SJSA1 (cell line): ENCODE data around the gene C1QTNF9B. TPM values are rescaled to one million over a fixed set of nuclear protein-coding genes. Genes with fewer than 3 reads are reported as not detected.
"Not testable (repeated sequence)": the region's sequence is repeated elsewhere in the genome, so short reads cannot be mapped to it uniquely, and the experiment has no call there.

Experiments
- DNase-seq, 2 experiments: peaks; one replicate each; pipeline ENCODE4 v3.0.0-alpha.2; 2015 to 2020; ENCODE audit warnings: low spot score in 2 of 2, low read depth in 1 of 2
- H3K27ac ChIP-seq: fragments of 250-450 bp; sonication (Bioruptor Pico); 2 replicates; pipeline ENCODE4 v1.5.1; 2020; ENCODE audit warnings: mild to moderate bottlenecking, moderate library complexity
- H3K27me3 ChIP-seq: fragments of 250-450 bp; sonication (Bioruptor Pico); replicated peaks from 2 replicates; pipeline ENCODE4 v1.5.1; 2020; ENCODE audit warnings: mild to moderate bottlenecking, moderate library complexity
- H3K36me3 ChIP-seq: fragments of 250-450 bp; sonication (Bioruptor Pico); 2 replicates; pipeline ENCODE4 v1.5.1; 2020; ENCODE audit warnings: mild to moderate bottlenecking
- H3K4me1 ChIP-seq: fragments of 250-450 bp; sonication (Bioruptor Pico); replicated peaks from 2 replicates; pipeline ENCODE4 v1.6.1; 2021; ENCODE audit warnings: mild to moderate bottlenecking
- H3K4me3 ChIP-seq: fragments of 250-450 bp; sonication (Bioruptor Pico); 2 replicates; pipeline ENCODE4 v1.5.1; 2020; ENCODE audit warnings: mild to moderate bottlenecking
- H3K9me3 ChIP-seq: fragments of 250-450 bp; sonication (Bioruptor Pico); replicated peaks from 2 replicates; pipeline ENCODE4 v1.5.1; 2020; ENCODE audit warnings: mild to moderate bottlenecking
- total RNA-seq: library from RNA; depleted of rRNA; stranded (reverse); fragments of >200 nt; shearing (Covaris generic); gene quantifications from 2 replicates; pipeline ENCODE4 v1.2.3, GENCODE V29; 2014

C1QTNF9B gene
- total RNA-seq, 1 experiment from 2014 or later, result 0.08 TPM

DNA sequence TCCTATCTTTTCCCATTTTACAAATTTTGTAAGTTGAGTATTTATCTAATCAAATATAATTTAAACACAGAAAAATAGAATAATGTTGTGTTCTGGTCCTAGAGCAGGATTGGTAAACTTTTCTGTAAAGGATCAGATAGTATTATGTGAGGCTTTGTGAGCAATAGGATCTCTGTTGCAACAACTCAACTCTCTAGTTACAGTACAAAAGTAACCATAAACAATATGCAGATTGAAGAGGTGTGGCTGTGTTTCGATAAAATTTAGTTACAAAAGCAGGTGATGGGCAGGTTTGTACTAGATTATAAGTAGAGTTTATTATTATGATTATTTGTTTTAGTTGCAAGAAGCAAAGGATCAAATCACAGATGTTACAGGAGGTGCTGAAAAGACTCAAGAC, 15.2 kb upstream of the C1QTNF9B start:
- no peaks in the 10 kb centered on the region for H3K4me1 ChIP-seq
- H3K27me3 ChIP-seq, result 0 out of 2 replicates have a peak, but pooled peaks cover 3% of the 10 kb centered on the region
- no peak overlapping the region for H3K4me3 ChIP-seq
- DNase-seq, result no peak
- no peaks in the 10 kb centered on the region for H3K36me3 ChIP-seq
- no peak overlapping the region for H3K27ac ChIP-seq
- H3K9me3 ChIP-seq, result no peaks in the 10 kb centered on the region

DNA sequence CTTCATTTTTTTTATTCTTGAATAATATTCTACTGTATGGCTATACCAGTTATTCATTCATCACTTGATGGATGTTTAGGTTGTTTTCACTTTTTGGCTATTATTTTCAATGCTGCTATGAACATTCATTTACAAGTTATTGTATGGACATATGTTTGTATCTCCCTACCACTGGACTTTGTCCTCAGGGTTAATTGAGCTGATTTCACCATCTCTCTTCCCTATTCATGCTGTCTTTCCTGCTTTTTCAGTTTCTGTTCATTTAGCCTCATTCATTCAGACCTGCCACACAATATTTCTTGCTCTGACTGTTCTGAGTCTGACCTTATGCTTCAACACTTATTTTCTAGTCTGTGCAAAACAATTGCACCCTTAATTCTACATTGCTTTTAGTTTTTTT, 12.3 kb upstream of the C1QTNF9B start:
- DNase-seq, result no peak
- Histone ChIP-seq H3K9me3 (no peaks in the 10 kb centered on the region), H3K36me3 (no peaks in the 10 kb centered on the region), H3K4me3 (no peak overlapping the region), H3K27me3 (0 out of 2 replicates have a peak, but pooled peaks cover 3% of the 10 kb centered on the region), H3K4me1 (no peaks in the 10 kb centered on the region), H3K27ac (no peak overlapping the region)

DNA sequence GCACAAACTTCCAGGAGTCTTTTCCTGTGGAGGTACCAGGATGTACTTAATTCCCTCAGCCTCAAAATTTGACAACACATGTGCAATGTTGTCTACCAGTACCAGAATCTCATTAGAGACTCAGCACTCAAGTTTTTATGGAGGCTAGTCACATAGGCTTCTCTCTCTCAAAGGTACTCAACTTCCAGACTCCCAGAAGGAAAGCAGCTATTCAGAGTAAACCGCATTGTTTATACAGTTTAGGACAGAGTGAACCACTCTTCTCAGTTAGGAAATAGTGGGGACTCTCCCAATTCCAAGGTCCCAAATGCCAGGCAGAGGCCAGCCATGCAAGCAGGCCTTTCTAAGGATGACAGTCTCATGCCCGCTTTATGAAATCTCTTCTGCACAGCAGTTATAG, 8.5 kb upstream of the C1QTNF9B start:
- no peak overlapping the region for H3K4me3 ChIP-seq
- no peak overlapping the region for H3K27ac ChIP-seq
- no peak for DNase-seq
- H3K9me3 ChIP-seq, result no peaks in the 10 kb centered on the region
- H3K27me3 ChIP-seq, result no peaks in the 10 kb centered on the region
- H3K4me1 ChIP-seq, result no peaks in the 10 kb centered on the region
- H3K36me3 ChIP-seq, result no peaks in the 10 kb centered on the region

DNA sequence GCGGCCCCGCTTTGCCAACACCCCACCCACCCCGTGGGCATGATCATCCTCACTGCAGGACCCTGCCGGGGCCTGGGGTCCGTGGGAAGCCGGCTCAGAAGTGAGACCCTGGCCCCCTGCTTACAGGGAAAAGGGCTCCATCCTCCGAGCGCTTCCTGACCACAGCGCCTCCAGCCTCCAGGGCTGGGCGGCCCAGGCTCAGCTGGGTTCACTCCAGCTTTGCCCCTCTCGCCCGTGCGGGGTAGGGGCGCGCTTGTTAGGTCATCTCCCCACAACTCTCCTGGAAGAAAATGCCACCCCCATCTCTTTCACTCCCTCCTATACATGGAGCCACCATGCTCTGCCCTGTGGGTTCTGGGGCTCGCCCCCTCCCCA, 6.6 kb upstream of the C1QTNF9B start:
- no peak for DNase-seq
- no peak overlapping the region for H3K4me3 ChIP-seq
- H3K27ac ChIP-seq, result no peak overlapping the region
- no peaks in the 10 kb centered on the region for H3K27me3 ChIP-seq
- no peaks in the 10 kb centered on the region for H3K36me3 ChIP-seq
- H3K4me1 ChIP-seq, result no peaks in the 10 kb centered on the region
- no peaks in the 10 kb centered on the region for H3K9me3 ChIP-seq

DNA sequence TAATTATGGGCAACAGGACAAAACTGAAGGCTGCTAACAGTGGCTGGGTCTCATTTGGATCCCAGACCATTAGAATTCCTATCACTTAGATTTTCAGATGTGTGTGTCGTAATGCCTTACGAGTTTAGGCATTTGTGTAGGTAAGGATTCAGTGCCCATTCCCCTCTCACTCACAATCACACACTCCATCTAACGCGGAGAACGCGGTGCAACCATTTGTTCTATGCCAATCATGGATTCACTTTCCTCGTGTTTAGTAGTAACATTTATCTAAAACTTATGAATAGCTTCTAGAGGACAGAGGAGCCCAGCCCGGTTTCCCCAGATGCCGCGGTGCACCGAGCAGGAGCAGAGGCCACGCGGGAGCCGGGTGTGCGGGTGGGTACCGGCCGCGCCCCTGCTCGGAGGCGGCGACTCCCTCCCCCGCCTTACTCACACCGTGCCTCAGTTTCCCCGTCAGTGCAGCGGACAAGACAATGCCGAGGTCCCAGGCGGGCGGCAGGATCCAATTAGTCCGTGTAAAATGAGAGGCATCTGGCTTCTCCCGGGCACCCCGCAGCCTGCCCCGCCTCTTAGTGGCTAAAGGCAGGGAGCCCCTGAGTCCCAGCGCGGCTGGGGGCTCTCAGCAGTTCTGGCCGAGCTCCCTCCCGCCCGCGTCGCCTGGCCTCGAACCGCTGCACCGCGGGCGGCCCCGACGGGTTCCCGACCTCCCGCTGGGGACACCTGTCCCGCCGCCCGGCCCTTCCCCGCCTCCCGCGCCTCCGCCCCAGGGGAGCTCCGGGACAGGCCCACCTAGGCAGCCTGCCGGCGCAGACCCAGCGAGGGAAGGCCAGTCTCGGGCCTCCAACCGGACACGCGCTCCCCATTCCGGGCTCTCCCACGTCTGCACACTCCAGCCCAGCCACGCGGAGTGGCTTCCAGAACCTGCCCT, 5.9 kb upstream of the C1QTNF9B start:
- H3K36me3 ChIP-seq, result no peaks in the 10 kb centered on the region
- no peaks in the 10 kb centered on the region for H3K9me3 ChIP-seq
- no peak overlapping the region for H3K27ac ChIP-seq
- no peaks in the 10 kb centered on the region for H3K27me3 ChIP-seq
- H3K4me1 ChIP-seq, result no peaks in the 10 kb centered on the region
- H3K4me3 ChIP-seq, result no peak overlapping the region
- DNase-seq, result no peak

DNA sequence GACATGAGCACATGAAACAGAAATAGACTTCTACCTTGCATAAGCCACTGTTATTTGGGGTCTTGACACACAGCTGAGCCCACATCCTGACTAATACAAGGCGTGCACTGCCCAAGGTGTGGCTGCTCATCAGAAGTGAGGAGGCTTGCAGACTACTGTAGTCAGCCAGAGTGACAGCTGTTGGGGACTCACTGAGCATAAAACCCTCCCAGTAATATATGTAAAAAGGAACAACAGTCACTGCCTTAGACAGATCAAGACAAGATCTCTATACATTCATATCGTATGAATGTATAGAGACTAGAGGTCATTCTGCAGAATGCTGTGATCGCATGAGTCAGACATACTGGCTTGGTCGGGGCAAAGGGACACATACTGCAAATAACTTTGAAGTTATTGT, 4.1 kb upstream of the C1QTNF9B start:
- no peak for DNase-seq
- Histone ChIP-seq H3K4me1 (no peaks in the 10 kb centered on the region), H3K36me3 (no peaks in the 10 kb centered on the region), H3K4me3 (no peak overlapping the region), H3K9me3 (no peaks in the 10 kb centered on the region), H3K27ac (no peak overlapping the region), H3K27me3 (no peaks in the 10 kb centered on the region)

DNA sequence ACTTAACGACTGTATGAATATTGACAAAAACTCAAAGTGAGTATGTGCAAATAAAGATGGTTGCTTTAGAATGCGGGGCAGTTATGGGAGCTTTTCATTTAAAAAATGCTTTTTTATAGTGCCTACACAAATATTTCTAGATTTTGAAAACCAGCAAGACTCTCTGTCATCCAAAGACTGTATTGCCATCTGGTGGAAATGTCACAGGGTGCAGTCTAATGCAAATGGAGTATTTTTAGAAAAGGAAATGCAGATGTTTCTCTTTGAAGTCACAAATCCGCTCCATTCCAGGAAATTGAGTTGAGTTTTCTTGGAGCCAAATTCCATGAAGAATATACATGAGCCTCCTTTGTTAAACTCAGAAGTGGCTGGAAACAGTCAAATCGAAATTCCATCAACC, 2.3 kb upstream of the C1QTNF9B start:
- Histone ChIP-seq H3K36me3 (no peaks in the 10 kb centered on the region), H3K27me3 (no peaks in the 10 kb centered on the region), H3K4me3 (no peak overlapping the region), H3K9me3 (no peaks in the 10 kb centered on the region), H3K4me1 (no peaks in the 10 kb centered on the region), H3K27ac (no peak overlapping the region)
- DNase-seq, result peak in 1 of 2 experiments; percentile 23

DNA sequence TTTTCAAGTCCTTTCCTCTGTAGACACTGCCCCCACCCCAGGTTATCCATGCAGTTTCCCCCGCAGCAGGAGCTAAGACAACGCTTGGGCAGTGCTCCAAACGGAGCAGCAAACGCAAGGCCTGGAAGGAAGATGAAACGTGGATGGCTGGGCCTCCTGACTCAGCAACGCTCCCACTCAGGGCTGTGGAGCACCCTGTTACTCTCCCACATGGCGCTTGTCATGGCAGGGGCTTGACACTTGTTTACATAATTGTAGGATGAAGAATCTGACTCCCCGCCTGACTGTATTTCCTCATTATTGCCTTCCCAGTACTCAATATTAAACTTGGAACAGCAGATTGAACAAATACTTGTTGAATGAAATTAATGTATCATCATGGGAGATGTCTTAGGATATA, 799 bp upstream of the C1QTNF9B start:
- H3K4me1 ChIP-seq, result no peaks in the 10 kb centered on the region
- H3K4me3 ChIP-seq, result no peak overlapping the region
- no peaks in the 10 kb centered on the region for H3K36me3 ChIP-seq
- H3K27ac ChIP-seq, result no peak overlapping the region
- no peaks in the 10 kb centered on the region for H3K9me3 ChIP-seq
- DNase-seq, result no peak
- H3K27me3 ChIP-seq, result no peaks in the 10 kb centered on the region

DNA sequence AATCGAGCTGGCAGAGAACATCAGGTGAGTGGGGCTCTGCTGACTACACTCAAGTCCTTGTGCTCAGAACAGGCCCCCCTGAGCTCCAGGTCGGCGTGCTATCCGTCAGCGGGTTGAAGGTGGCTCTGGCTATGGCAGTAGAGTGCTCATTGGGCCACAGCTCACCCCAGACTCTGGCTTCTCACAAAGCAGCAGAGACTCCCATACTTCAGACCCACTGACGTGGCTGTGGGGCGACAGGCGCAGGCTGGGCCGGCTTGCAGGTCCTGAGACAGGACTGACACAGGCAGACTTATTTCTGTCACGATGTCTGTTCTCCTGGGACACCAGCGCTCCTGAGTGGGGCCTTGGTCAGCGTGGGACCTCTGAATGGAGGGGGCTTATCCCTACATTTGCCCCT, 2.6 kb downstream of the C1QTNF9B start:
- H3K4me3 ChIP-seq, H3K27ac ChIP-seq, H3K27me3 ChIP-seq, H3K9me3 ChIP-seq, H3K4me1 ChIP-seq, H3K36me3 ChIP-seq, DNase-seq: not testable (repeated sequence)

DNA sequence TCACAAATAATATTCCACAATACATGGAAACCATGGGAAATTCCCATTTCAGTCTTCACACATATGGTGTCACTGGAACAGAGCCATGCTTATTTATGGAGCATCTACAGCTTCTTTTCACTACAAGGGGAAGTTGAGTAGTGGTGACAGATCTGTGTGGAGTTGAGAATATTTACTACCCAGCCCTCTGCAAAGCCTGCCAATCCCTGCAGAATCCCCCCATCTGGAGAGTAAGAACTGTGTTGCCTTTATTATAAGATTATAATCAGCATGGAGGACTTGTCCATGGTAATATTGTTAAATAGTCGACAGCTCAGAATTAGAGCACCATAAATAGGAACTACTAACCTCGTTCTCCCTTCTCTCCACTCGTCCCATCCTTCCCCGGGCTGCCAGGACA, 3.5 kb downstream of the C1QTNF9B start:
- H3K4me3 ChIP-seq, H3K9me3 ChIP-seq, H3K27ac ChIP-seq, H3K36me3 ChIP-seq, H3K4me1 ChIP-seq, H3K27me3 ChIP-seq, DNase-seq: not testable (repeated sequence)

DNA sequence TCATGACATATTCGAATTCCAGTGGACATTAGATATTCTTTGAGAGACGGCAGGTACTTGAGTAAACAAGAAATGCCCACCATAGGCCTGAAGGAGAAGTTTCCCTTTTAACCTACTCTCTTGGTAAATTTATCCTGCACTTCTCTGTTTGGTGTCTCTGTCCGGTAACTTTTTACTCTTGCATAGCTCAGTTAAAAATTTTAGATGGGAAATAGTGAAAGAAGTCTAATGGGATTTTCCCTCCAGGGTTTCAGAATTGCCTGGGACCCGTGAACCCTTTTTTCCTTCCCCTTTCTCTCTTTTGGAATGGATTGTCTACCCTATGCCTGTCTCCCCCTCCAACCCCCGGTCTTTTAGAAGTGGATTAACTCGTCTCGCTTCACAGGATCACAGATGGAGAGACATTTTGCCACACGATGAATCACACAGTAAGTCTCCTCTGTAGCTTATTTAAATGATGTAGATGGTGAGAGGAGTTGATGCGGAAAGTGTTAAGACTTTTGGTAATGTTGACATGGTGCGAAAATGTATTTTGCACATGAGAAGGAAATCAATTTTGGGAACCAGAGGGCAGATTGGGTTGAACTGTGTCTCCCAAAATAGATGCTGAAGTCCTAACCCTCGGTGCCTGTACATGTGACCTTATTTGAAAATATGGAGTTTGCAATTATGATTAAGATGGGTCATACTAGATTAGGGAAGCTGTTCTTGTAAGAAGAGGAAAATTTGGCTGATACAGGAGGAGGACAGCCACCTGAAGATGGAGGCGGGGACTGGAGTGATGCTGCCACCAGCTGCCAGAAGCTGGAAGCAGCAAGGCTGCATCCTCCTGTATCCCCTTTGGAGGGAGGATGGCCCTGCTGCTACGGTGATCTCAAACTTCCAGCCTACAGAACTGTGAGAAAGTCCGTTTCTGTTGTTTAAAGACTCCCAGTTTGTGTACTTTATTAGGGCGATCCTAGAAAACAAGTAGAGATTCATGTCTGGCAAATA, 7.4 kb downstream of the C1QTNF9B start:
- DNase-seq, result no peak
- no peaks in the 10 kb centered on the region for H3K27me3 ChIP-seq
- peaks cover 5% of the 10 kb centered on the region; the same call in 1 of the 2 replicates for H3K36me3 ChIP-seq
- no peaks in the 10 kb centered on the region for H3K4me1 ChIP-seq
- H3K27ac ChIP-seq, result no peak overlapping the region
- no peaks in the 10 kb centered on the region for H3K9me3 ChIP-seq
- peak overlapping the region; percentile 79 for H3K4me3 ChIP-seq

DNA sequence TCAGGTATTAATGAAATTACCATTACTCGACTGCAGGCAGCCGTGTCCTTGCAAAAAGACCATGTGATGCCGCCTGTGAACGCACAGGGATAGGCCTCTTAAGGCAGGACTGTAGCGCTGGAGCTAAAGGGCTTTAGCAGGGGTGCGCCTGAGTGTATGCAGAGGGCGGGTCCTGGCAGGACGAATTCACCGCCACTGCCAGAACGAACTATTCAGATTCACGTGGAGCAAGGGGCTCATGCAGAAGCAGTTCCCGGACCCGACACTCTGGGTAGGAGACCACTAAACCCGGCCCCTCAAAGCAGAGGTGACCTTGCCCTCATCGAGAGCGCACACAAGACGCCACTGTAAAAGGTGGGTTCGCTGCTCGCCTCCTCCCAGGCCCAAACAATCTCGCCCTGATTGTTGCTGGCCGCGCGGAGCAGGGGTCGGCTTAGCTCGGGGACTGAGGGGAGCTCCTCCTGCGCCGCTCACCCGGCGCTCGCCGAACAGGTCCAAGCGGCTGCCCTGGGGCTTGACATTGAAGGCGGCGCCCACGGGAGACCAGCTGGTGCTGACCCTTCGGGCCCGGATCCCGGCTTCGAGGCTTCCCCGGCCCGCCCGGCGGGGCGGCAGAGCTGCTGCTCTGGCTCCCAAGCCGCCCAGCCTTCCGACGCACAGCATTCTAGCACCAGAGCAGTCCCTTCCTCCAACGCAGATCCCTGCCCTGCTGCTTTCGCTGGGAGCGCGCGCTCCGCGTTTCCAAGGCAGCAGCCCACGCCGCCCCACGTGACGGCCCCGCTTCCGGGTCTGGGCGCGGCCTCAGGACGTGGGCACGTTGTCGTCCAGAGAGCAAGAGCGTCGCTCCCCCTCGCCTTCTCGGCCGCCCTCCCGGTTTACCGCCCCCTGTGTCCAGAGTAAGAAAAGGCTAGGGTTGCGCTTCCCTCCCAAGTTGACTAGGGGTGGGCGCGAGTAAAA, 8.4 kb downstream of the C1QTNF9B start, which contains the start of gene MIPEP:
TSS of gene MIPEP (minus strand) at position 743 of the 957 bp plus-strand sequence. CDS start at position 663, 80 bp downstream.
- peaks cover 7% of the 10 kb centered on the region; the same call in 1 of the 2 replicates for H3K36me3 ChIP-seq
- peak within 1 kb of the TSS; percentile 17 for H3K27ac ChIP-seq
- no peaks in the 10 kb centered on the region for H3K4me1 ChIP-seq
- DNase-seq, result peak; percentile 83 to 85
- H3K27me3 ChIP-seq, result no peaks in the 10 kb centered on the region
- H3K4me3 ChIP-seq, result peak within 1 kb of the TSS; percentile 79
- H3K9me3 ChIP-seq, result no peaks in the 10 kb centered on the region

DNA sequence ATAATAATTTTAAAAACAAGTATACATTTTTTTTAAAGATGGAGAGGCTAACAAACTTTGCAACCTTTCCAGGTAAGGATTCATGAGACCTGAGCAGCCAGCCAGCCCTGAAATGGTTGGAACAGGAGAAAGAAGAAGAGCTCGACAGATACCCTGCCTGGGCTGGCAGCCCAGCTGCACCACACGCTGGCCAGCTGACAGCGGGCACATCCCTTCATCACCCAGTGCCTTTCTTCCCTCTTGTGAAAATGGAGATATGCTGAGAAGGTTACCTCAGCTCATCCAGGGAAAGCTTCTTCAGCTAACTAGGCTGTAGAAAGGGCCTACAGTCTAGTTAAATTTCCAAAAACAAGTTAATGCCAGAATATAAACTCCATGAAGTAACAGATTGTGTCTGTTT, 12.9 kb downstream of the C1QTNF9B start:
- DNase-seq, H3K9me3 ChIP-seq, H3K4me3 ChIP-seq, H3K36me3 ChIP-seq, H3K27me3 ChIP-seq, H3K27ac ChIP-seq, H3K4me1 ChIP-seq: not testable (repeated sequence)
